H9 (cell line): ENCODE results near the gene AKNA. TPM values are rescaled to one million over a fixed set of nuclear protein-coding genes. Genes with fewer than 3 reads are reported as not detected.

Experiments used
- DNase-seq: peaks from one replicate; pipeline ENCODE4 v3.0.0-alpha.2; 2017
- H2AFZ ChIP-seq: one replicate; pipeline ENCODE4 v1.6.1; 2013; ENCODE audit warnings: mild to moderate bottlenecking, low read length, control low read depth, moderate library complexity
- H2AK5ac ChIP-seq: 2 replicates; pipeline ENCODE4 v1.6.1; 2013; ENCODE audit warnings: low read length, control low read depth, mixed read lengths; ENCODE audit not compliant: insufficient read length
- H2BK120ac ChIP-seq: one replicate; pipeline ENCODE4 v1.6.1; 2013; ENCODE audit warnings: low read depth, mild to moderate bottlenecking, low read length, control low read depth, inconsistent platforms; ENCODE audit not compliant: poor library complexity, severe bottlenecking
- H2BK12ac ChIP-seq: 2 replicates; pipeline ENCODE4 v1.6.1; 2013; ENCODE audit warnings: low read length, control low read depth, mixed read lengths, low read depth; ENCODE audit not compliant: insufficient read length
- H2BK15ac ChIP-seq: 2 replicates; pipeline ENCODE4 v1.6.1; 2013; ENCODE audit warnings: low read depth, low read length, control low read depth
- H2BK20ac ChIP-seq: one replicate; pipeline ENCODE4 v1.6.1; 2013; ENCODE audit warnings: low read depth, mild to moderate bottlenecking, low read length, control low read depth, inconsistent platforms; ENCODE audit not compliant: poor library complexity, severe bottlenecking
- H2BK5ac ChIP-seq: 2 replicates; pipeline ENCODE4 v1.6.1; 2013; ENCODE audit warnings: low read length, control low read depth, mixed read lengths; ENCODE audit not compliant: insufficient read length
- H3K14ac ChIP-seq: 2 replicates; pipeline ENCODE4 v1.6.1; 2013; ENCODE audit warnings: low read length, control low read depth; ENCODE audit not compliant: insufficient read depth
- H3K18ac ChIP-seq: 2 replicates; pipeline ENCODE4 v1.6.1; 2013; ENCODE audit warnings: low read depth, mild to moderate bottlenecking, mixed read lengths, low read length, control low read depth; ENCODE audit not compliant: insufficient read length
- H3K23ac ChIP-seq: 2 replicates; pipeline ENCODE4 v1.6.1; 2013; ENCODE audit warnings: low read length, control low read depth, mixed read lengths, low read depth; ENCODE audit not compliant: insufficient read length
- H3K23me2 ChIP-seq: 2 replicates; pipeline ENCODE4 v1.6.1; 2013; ENCODE audit warnings: low read depth, mild to moderate bottlenecking, mixed read lengths, low read length, control low read depth; ENCODE audit not compliant: insufficient read length, poor library complexity, severe bottlenecking
- H3K27ac ChIP-seq: 2 replicates; pipeline ENCODE4 v1.5.1; 2013; ENCODE audit warnings: low read length, control low read depth, mixed read lengths, low read depth; ENCODE audit not compliant: insufficient read length
- H3K27me3 ChIP-seq: 2 replicates; pipeline ENCODE4 v1.6.1; 2013; ENCODE audit warnings: low read length, control low read depth, inconsistent platforms; ENCODE audit not compliant: insufficient read depth
- H3K4ac ChIP-seq: 2 replicates; pipeline ENCODE4 v1.6.1; 2013; ENCODE audit warnings: low read depth, mild to moderate bottlenecking, control low read depth, inconsistent platforms, low read length, moderate library complexity
- H3K4me1 ChIP-seq: 2 replicates; pipeline ENCODE4 v1.6.1; 2013; ENCODE audit warnings: low read length, control low read depth, inconsistent platforms; ENCODE audit not compliant: insufficient read depth
- H3K4me2 ChIP-seq: 2 replicates; pipeline ENCODE4 v1.6.1; 2013; ENCODE audit warnings: low read length, control low read depth, mixed read lengths; ENCODE audit not compliant: insufficient read length, insufficient read depth
- H3K56ac ChIP-seq: 2 replicates; pipeline ENCODE4 v1.6.1; 2013; ENCODE audit warnings: low read depth, mild to moderate bottlenecking, mixed read lengths, low read length, control low read depth; ENCODE audit not compliant: insufficient read length
- H3K79me1 ChIP-seq: 2 replicates; pipeline ENCODE4 v1.6.1; 2013; ENCODE audit warnings: low read depth, mild to moderate bottlenecking, moderate library complexity, low read length, control low read depth, inconsistent platforms; ENCODE audit not compliant: insufficient read depth, poor library complexity, severe bottlenecking
- H3K79me2 ChIP-seq: 2 replicates; pipeline ENCODE4 v1.6.1; 2013; ENCODE audit warnings: low read length, control low read depth, inconsistent platforms; ENCODE audit not compliant: insufficient read depth
- H3K9ac ChIP-seq: 2 replicates; pipeline ENCODE4 v1.6.1; 2013; ENCODE audit warnings: low read length, control low read depth, mixed read lengths; ENCODE audit not compliant: insufficient read length; ENCODE audit errors: extremely low read depth
- H3K9me3 ChIP-seq: one replicate; pipeline ENCODE4 v1.6.1; 2013; ENCODE audit warnings: low read depth, low read length, inconsistent platforms; ENCODE audit not compliant: control insufficient read depth
- H3T11ph ChIP-seq: one replicate; pipeline ENCODE4 v1.6.1; 2013; ENCODE audit warnings: mild to moderate bottlenecking, low read length, control low read depth, inconsistent platforms
- H4K20me1 ChIP-seq: one replicate; pipeline ENCODE4 v1.6.1; 2013; ENCODE audit not compliant: control insufficient read depth, insufficient read length, insufficient read depth
- H4K5ac ChIP-seq: 2 replicates; pipeline ENCODE4 v1.6.1; 2013; ENCODE audit warnings: low read depth, mild to moderate bottlenecking, mixed read lengths, low read length, control low read depth; ENCODE audit not compliant: insufficient read length
- H4K8ac ChIP-seq: replicated peaks from 2 replicates; pipeline ENCODE4 v1.6.1; 2013; ENCODE audit warnings: low read length, control low read depth, mixed read lengths, low read depth; ENCODE audit not compliant: insufficient read length
- H4K91ac ChIP-seq: 2 replicates; pipeline ENCODE4 v1.6.1; 2013; ENCODE audit warnings: low read depth, mild to moderate bottlenecking, moderate library complexity, mixed read lengths, low read length, control low read depth; ENCODE audit not compliant: insufficient read length
- H3K27ac Mint-ChIP-seq, 3 experiments: 2 replicates in 2 of 3; 3 replicates in 1 of 3; pipeline ENCODE4 v1.8.0; 2020 to 2021; ENCODE audit warnings: mixed read lengths in 3 of 3, mild to moderate bottlenecking in 1 of 3, moderate library complexity in 1 of 3
- H3K27me3 Mint-ChIP-seq: 2 replicates; pipeline ENCODE4 v1.8.0; 2021; ENCODE audit warnings: low read depth, mild to moderate bottlenecking, moderate library complexity, mixed read lengths
- H3K36me3 Mint-ChIP-seq, 3 experiments: 2 replicates in 2 of 3; 3 replicates in 1 of 3; pipeline ENCODE4 v1.8.0; 2020 to 2021; ENCODE audit warnings: low read depth in 3 of 3, mixed read lengths in 3 of 3; ENCODE audit not compliant: insufficient read depth in 1 of 3
- H3K4me1 Mint-ChIP-seq, 2 experiments: 2 replicates each; pipeline ENCODE4 v1.8.0; 2020; ENCODE audit warnings: mixed read lengths in 2 of 2
- H3K4me3 Mint-ChIP-seq, 2 experiments: 2 replicates in 1 of 2; 3 replicates in 1 of 2; pipeline ENCODE4 v1.8.0; 2020 to 2021; ENCODE audit warnings: mild to moderate bottlenecking in 2 of 2, mixed read lengths in 2 of 2, moderate library complexity in 1 of 2
- H3K9me3 Mint-ChIP-seq, 2 experiments: 2 replicates in 1 of 2; 3 replicates in 1 of 2; pipeline ENCODE4 v1.8.0; 2020; ENCODE audit warnings: mild to moderate bottlenecking in 2 of 2, mixed read lengths in 2 of 2, moderate library complexity in 1 of 2
- CTCF ChIP-seq: fragments of 200-600 bp; sonication (generic); conservative IDR thresholded peaks from 3 replicates; pipeline ENCODE4 v1.8.0; 2021; ENCODE audit warnings: antibody characterized with exemption, mild to moderate bottlenecking
- WGBS: extraction: QIAGEN DNeasy Blood & Tissue Kit; methylation state at CpG from one replicate; pipeline ENCODE4 v1.1.7; 2013; ENCODE audit warnings: missing lambda C conversion rate, low lambda C conversion rate, mixed read lengths; ENCODE audit not compliant: insufficient read length; ENCODE audit errors: extremely low coverage; 5-methylcytosine and 5-hydroxymethylcytosine counted together
- total RNA-seq: library from RNA; stranded (reverse); gene quantifications from 2 replicates; pipeline ENCODE4 v1.2.1, GENCODE V29; 2021

Gene AKNA
- total RNA-seq, 1 experiment from 2014 or later, result 19.7 TPM

DNA sequence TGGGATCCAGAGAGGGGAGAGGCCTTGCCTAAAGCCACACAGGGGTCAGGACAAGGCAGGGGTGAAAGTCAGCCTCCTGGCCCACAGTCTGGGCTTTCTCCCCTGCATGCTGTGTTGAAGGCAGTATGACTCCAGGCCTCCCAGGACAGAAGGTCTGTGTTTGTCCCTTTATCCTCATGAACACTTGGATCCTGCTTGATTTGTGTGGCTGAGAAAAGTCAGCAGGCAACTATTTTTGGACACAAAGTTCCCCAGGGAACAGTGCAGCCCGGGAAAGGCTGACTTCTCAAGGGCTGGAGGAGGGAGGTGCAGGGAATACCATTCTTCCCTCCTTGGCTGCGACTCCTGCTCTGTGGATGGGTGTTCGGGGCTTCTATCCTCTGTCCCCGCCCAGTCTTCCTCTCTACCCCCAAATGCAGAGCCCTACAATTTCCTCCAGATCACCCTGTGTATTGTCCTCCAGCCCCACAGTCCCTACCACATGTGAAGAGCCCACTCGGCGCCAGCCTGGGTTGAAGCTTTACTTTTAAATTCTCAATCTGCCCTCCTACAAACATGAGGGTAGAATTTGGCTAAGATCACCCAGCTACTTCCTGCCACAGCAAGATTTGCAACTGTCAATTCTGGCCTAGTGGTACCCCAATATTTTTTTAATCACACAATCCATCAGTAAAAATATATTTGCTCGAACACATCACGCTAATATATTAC is 4.1 kb downstream of the AKNA start:
- Histone ChIP-seq H3K9me3 (no peaks in the 10 kb centered on the region), H3K23me2 (no peaks in the 10 kb centered on the region), H3K23ac (no peak overlapping the region), H3K4me2 (no peak overlapping the region), H2BK12ac (peak overlapping the region; percentile 63), H3K14ac (no peak overlapping the region), H3K79me1 (no peaks in the 10 kb centered on the region), H3K4ac (no peak overlapping the region), H4K91ac (no peak overlapping the region), H2AK5ac (no peak overlapping the region), H2AFZ (no peak overlapping the region), H2BK5ac (no peak overlapping the region), H3K56ac (no peak overlapping the region), H4K8ac (no peak overlapping the region), H2BK20ac (no peak overlapping the region), H3K27me3 (no peaks in the 10 kb centered on the region), H3K9ac (no peak overlapping the region), H3K27ac (no peak overlapping the region), H2BK120ac (no peak overlapping the region), H3K79me2 (no peaks in the 10 kb centered on the region; the same call in 1 of the 2 replicates), H4K20me1 (no peaks in the 10 kb centered on the region), H4K5ac (no peak overlapping the region), H3K4me1 (peaks cover 4% of the 10 kb centered on the region; the same call in 1 of the 2 replicates), H3K18ac (peak overlapping the region; percentile 5), H2BK15ac (no peak overlapping the region), H3T11ph (no peak overlapping the region)
- H3K27me3 Mint-ChIP-seq, result no peaks in the 10 kb centered on the region
- no peak for DNase-seq
- no peak for TF ChIP-seq CTCF
- H3K4me1 Mint-ChIP-seq, result peaks cover 59 to 74% of the 10 kb centered on the region in 2 experiments
- peaks cover 5 to 13% (median 8%) of the 10 kb centered on the region in 3 experiments; a peak in 6 of 7 replicates for H3K36me3 Mint-ChIP-seq
- peak overlapping the region; percentile 21 to 88 (median 80); a peak in 5 of 7 replicates for H3K27ac Mint-ChIP-seq
- no peaks in the 10 kb centered on the region for H3K9me3 Mint-ChIP-seq
- no CpG with 5 or more reads among the region's 8 CpGs for WGBS
- peak overlapping the region in 1 of 2 experiments; percentile 44; a peak in 2 of 5 replicates for H3K4me3 Mint-ChIP-seq
